IMR-90 (cell line): ENCODE data around the gene EPHX1. TPM values are rescaled to one million over a fixed set of nuclear protein-coding genes. Genes with fewer than 3 reads are reported as not detected.

ENCODE experiments used
- ATAC-seq: fragments of 200-7000 bp; cut with Tn5 transposase; 2 replicates; pipeline ENCODE4 v1.9.1; 2020; ENCODE audit warnings: low read depth, mild to moderate bottlenecking, moderate library complexity
- BruUV-seq: library from RNA; stranded (reverse); fragments of 400-500 nt; replicated peaks from 2 replicates; lab custom pipeline; 2021; lab: Mats Ljungman, UMichigan
- CTCF ChIA-PET: fragments of 300-600 bp; formaldehyde crosslinking; extraction: SDS; loops from one replicate; lab custom pipeline; 2021; ENCODE audit warnings: antibody characterized with exemption; lab: Yijun Ruan, JAX
- POLR2A ChIA-PET: fragments of 300-600 bp; sonication (Branson Sonifier 250); formaldehyde crosslinking; loops from one replicate; lab custom pipeline; 2022; ENCODE audit warnings: antibody characterized with exemption; ENCODE audit not compliant: unreplicated experiment; lab: Charles Lee
- DNase-seq: peaks from one replicate; pipeline ENCODE4 v3.0.0; 2013
- H2AFZ ChIP-seq: replicated peaks from 2 replicates; pipeline ENCODE3; 2013; ENCODE audit warnings: low read length, mild to moderate bottlenecking; ENCODE audit not compliant: poor library complexity
- H2AK5ac ChIP-seq: 2 replicates; pipeline ENCODE4 v1.6.1; 2013; ENCODE audit warnings: low read depth, low read length, inconsistent platforms
- H2AK9ac ChIP-seq: replicated peaks from 2 replicates; pipeline ENCODE3; 2013; ENCODE audit warnings: mild to moderate bottlenecking, low read depth, low read length, moderate library complexity; ENCODE audit not compliant: poor library complexity
- H2BK120ac ChIP-seq: 2 replicates; pipeline ENCODE4 v1.6.1; 2013; ENCODE audit warnings: low read depth, low read length, inconsistent platforms
- H2BK15ac ChIP-seq: 3 replicates; pipeline ENCODE4 v1.6.1; 2013; ENCODE audit warnings: low read depth, low read length, inconsistent platforms
- H2BK20ac ChIP-seq: 2 replicates; pipeline ENCODE4 v1.6.1; 2013; ENCODE audit warnings: low read depth, mild to moderate bottlenecking, inconsistent platforms, low read length, moderate library complexity
- H2BK5ac ChIP-seq: 2 replicates; pipeline ENCODE4 v1.6.1; 2013; ENCODE audit warnings: mild to moderate bottlenecking, low read depth, low read length, inconsistent platforms; ENCODE audit not compliant: poor library complexity, severe bottlenecking
- H3K14ac ChIP-seq: replicated peaks from 2 replicates; pipeline ENCODE4 v1.6.1; 2013; ENCODE audit warnings: low read depth, low read length, inconsistent platforms
- H3K18ac ChIP-seq: 2 replicates; pipeline ENCODE4 v1.6.1; 2013; ENCODE audit warnings: low read depth, low read length, control low read depth
- H3K23ac ChIP-seq: 2 replicates; pipeline ENCODE4 v1.6.1; 2013; ENCODE audit warnings: low read depth, low read length, inconsistent platforms
- H3K27ac ChIP-seq: 2 replicates; pipeline ENCODE4 v1.5.1; 2013; ENCODE audit warnings: mild to moderate bottlenecking, control low read depth, low read length; ENCODE audit not compliant: insufficient read depth
- H3K27me3 ChIP-seq: 2 replicates; pipeline ENCODE4 v1.6.1; 2013; ENCODE audit warnings: low read length; ENCODE audit not compliant: control insufficient read depth, insufficient read depth
- H3K36me3 ChIP-seq: 2 replicates; pipeline ENCODE4 v1.6.1; 2013; ENCODE audit warnings: low read length, mixed read lengths; ENCODE audit not compliant: control insufficient read depth, insufficient read depth
- H3K4ac ChIP-seq: 2 replicates; pipeline ENCODE4 v1.6.1; 2013; ENCODE audit warnings: low read depth, low read length, inconsistent platforms
- H3K4me1 ChIP-seq: 2 replicates; pipeline ENCODE4 v1.6.1; 2013; ENCODE audit warnings: low read length, mixed read lengths; ENCODE audit not compliant: control insufficient read depth, insufficient read depth
- H3K4me2 ChIP-seq: 2 replicates; pipeline ENCODE4 v1.6.1; 2013; ENCODE audit warnings: low read depth, mild to moderate bottlenecking, control low read depth, low read length, moderate library complexity
- H3K4me3 ChIP-seq: 2 replicates; pipeline ENCODE4 v1.5.1; 2013; ENCODE audit warnings: low read depth, mild to moderate bottlenecking, control low read depth, low read length, moderate library complexity; ENCODE audit not compliant: insufficient read depth
- H3K56ac ChIP-seq: 2 replicates; pipeline ENCODE4 v1.6.1; 2013; ENCODE audit warnings: low read length, inconsistent platforms; ENCODE audit not compliant: insufficient read depth; ENCODE audit errors: extremely low read depth
- H3K79me1 ChIP-seq, 2 experiments: 2 replicates each; pipeline ENCODE4 v1.6.1; 2013; ENCODE audit warnings: low read length in 2 of 2, inconsistent platforms in 1 of 2, low read depth in 1 of 2
- H3K9ac ChIP-seq: 2 replicates; pipeline ENCODE4 v1.6.1; 2013; ENCODE audit warnings: low read depth, low read length, control low read depth
- H3K9me1 ChIP-seq: 2 replicates; pipeline ENCODE4 v1.6.1; 2013; ENCODE audit warnings: low read length, inconsistent platforms; ENCODE audit not compliant: insufficient read depth
- H3K9me3 ChIP-seq: 2 replicates; pipeline ENCODE4 v1.6.1; 2013; ENCODE audit warnings: low read length; ENCODE audit not compliant: control insufficient read depth, insufficient read depth
- H4K20me1 ChIP-seq: 2 replicates; pipeline ENCODE4 v1.6.1; 2013; ENCODE audit warnings: low read length, inconsistent platforms; ENCODE audit not compliant: insufficient read depth
- H4K5ac ChIP-seq: 2 replicates; pipeline ENCODE4 v1.6.1; 2013; ENCODE audit warnings: mild to moderate bottlenecking, low read depth, low read length, control low read depth
- H4K8ac ChIP-seq, 2 experiments: 2 replicates each; pipeline ENCODE4 v1.6.1; 2013; ENCODE audit warnings: low read depth in 2 of 2, low read length in 2 of 2, control low read depth in 1 of 2, inconsistent platforms in 1 of 2
- H4K91ac ChIP-seq: 2 replicates; pipeline ENCODE4 v1.6.1; 2013; ENCODE audit warnings: low read depth, low read length, inconsistent platforms; ENCODE audit not compliant: insufficient read depth
- BHLHE40 ChIP-seq: fragments of 150-350 bp; IDR thresholded peaks from 2 replicates; pipeline ENCODE4 v1.6.1; 2016; ENCODE audit warnings: mild to moderate bottlenecking, low read depth, low read length
- CTCF ChIP-seq: conservative IDR thresholded peaks from 2 replicates; pipeline ENCODE4 v1.5.1; 2012; ENCODE audit warnings: mild to moderate bottlenecking, low read depth, low read length, improper control_type of control experiment
- ELK1 ChIP-seq: fragments of 150-350 bp; IDR thresholded peaks from 2 replicates; pipeline ENCODE4 v1.6.1; 2016; ENCODE audit warnings: low read depth, mild to moderate bottlenecking, low read length, moderate library complexity, borderline replicate concordance
- MAFK ChIP-seq: IDR thresholded peaks from 2 replicates; pipeline ENCODE4 v1.6.1; 2012; ENCODE audit warnings: low read depth, low read length, improper control_type of control experiment
- MAZ ChIP-seq: IDR thresholded peaks from 2 replicates; pipeline ENCODE4 v1.6.1; 2012; ENCODE audit warnings: low read depth, mild to moderate bottlenecking, low read length, improper control_type of control experiment, moderate library complexity, borderline replicate concordance
- MXI1 ChIP-seq: IDR thresholded peaks from 2 replicates; pipeline ENCODE4 v1.6.1; 2012; ENCODE audit warnings: low read depth, mild to moderate bottlenecking, low read length, moderate library complexity, borderline replicate concordance
- WGBS, 2 experiments: methylation state at CpG; one replicate each; pipeline versions ENCODE4 v1.1.5 to v1.1.7; 2013; ENCODE audit warnings: missing lambda C conversion rate in 2 of 2; ENCODE audit not compliant: insufficient read length in 1 of 2; ENCODE audit errors: extremely low coverage in 2 of 2; 5-methylcytosine and 5-hydroxymethylcytosine counted together
- dilution Hi-C: fragments of 300-500 bp; cut with HindIII; formaldehyde crosslinking; loops from one replicate; pipeline ENCODE4 v1.14.3; 2018; ENCODE audit warnings: low sequenced_read_pairs; ENCODE audit not compliant: unreplicated experiment
- in situ Hi-C: fragments of 300-500 bp; cut with MboI; formaldehyde crosslinking; loops from 3 replicates; pipeline ENCODE4 v1.14.3; 2019; ENCODE audit warnings: low sequenced_read_pairs, inconsistent platforms, mixed read lengths
- intact Hi-C: fragments of 100-400 bp; cut with micrococcal nuclease; formaldehyde crosslinking; loops from 2 replicates; pipeline ENCODE4 v1.10.0; 2022
- polyA plus RNA-seq, 3 experiments: library from polyadenylated mRNA; depleted of rRNA; stranded (reverse); fragments of >200 nt; gene quantifications; 2 replicates each; pipeline ENCODE4 v1.2.3, GENCODE V29; 2012; ENCODE audit warnings: low replicate concordance in 1 of 3
- total RNA-seq: library from RNA; depleted of rRNA; stranded (reverse); fragments of >200 nt; gene quantifications from 2 replicates; pipeline ENCODE4 v1.2.3, GENCODE V29; 2012

EPHX1 gene
- total and polyA plus RNA-seq, 2 of the 4 experiments (the other 2 are of a cell fraction), result 20.3 to 46.3 TPM

GRCh38 chr1:225840713-225841112 lies 30.8 kb downstream of the EPHX1 start:
- Histone ChIP-seq H2BK5ac (no peak overlapping the region), H4K8ac (no peak overlapping the region), H2BK120ac (no peak overlapping the region), H3K4me1 (no peaks in the 10 kb centered on the region; the same call in 1 of the 2 replicates), H2BK20ac (no peak overlapping the region), H3K4ac (no peak overlapping the region), H3K56ac (no peak overlapping the region), H3K79me1 (no peaks in the 10 kb centered on the region), H2AK5ac (no peak overlapping the region), H2BK15ac (no peak overlapping the region), H3K9me3 (no peaks in the 10 kb centered on the region), H2AFZ (no peak overlapping the region), H3K27ac (no peak overlapping the region), H4K20me1 (no peaks in the 10 kb centered on the region), H4K5ac (no peak overlapping the region), H3K9me1 (no peaks in the 10 kb centered on the region), H3K23ac (no peak overlapping the region), H3K27me3 (no peaks in the 10 kb centered on the region), H3K9ac (no peak overlapping the region), H4K91ac (no peak overlapping the region), H3K4me3 (no peak overlapping the region), H3K4me2 (no peak overlapping the region), H3K36me3 (peaks cover 26% of the 10 kb centered on the region; the same call in 1 of the 2 replicates), H3K14ac (no peak overlapping the region), H2AK9ac (no peak overlapping the region), H3K18ac (no peak overlapping the region)
- no CpG with 5 or more reads among the region's 4 CpGs for WGBS, 2 experiments
- TF ChIP-seq CTCF (no peak), MXI1 (no peak), MAFK (no peak), ELK1 (no peak), BHLHE40 (no peak), MAZ (no peak)
- ATAC-seq (no peak), DNase-seq (no peak)
- CTCF ChIA-PET, result no interaction called here
- intact Hi-C loops, result loop anchor here (10.0 kb wide), 1 partner anchor 134 kb away; no protein-coding TSS in a partner anchor
- dilution Hi-C loops, result no loop called here
- in situ Hi-C loops, result loop anchor here (10.0 kb wide), 1 partner anchor 366 kb away; no protein-coding TSS in a partner anchor
- BruUV-seq, result no TSS peak
- POLR2A ChIA-PET, result no interaction called here
